Lung (tissue), 12 donors: ENCODE results near the gene NDFIP2. TPM values are rescaled to one million over a fixed set of nuclear protein-coding genes. Genes with fewer than 3 reads are reported as not detected.

Experiments used
- ATAC-seq: fragments of 200-7000 bp; cut with Tn5 transposase; one replicate; pipeline ENCODE4 v1.9.1; 2020; ENCODE audit warnings: moderate number of reproducible peaks; ENCODE audit not compliant: insufficient read depth, low FRiP score
- DNase-seq, 3 donors: peaks; one replicate each; pipeline ENCODE4 v3.0.0-alpha.2; 2013 to 2017
- H3K27ac ChIP-seq, 2 donors: one replicate each; pipeline ENCODE4 v1.5.1; 2013; ENCODE audit warnings: mild to moderate bottlenecking in 2 of 2, moderate library complexity in 2 of 2, control low read depth in 1 of 2, inconsistent platforms in 1 of 2, low read depth in 1 of 2, low read length in 1 of 2
- H3K27me3 ChIP-seq, 3 donors: one replicate each; pipeline ENCODE4 v1.5.1; 2013; ENCODE audit warnings: low read length in 2 of 3; ENCODE audit not compliant: control insufficient read depth in 3 of 3, insufficient read depth in 3 of 3
- H3K36me3 ChIP-seq, 4 donors: one replicate each; pipeline ENCODE4 v1.5.1; 2013; ENCODE audit warnings: low read length in 4 of 4, mild to moderate bottlenecking in 1 of 4, moderate library complexity in 1 of 4; ENCODE audit not compliant: control insufficient read depth in 4 of 4, insufficient read depth in 4 of 4
- H3K4me1 ChIP-seq, 5 donors: one replicate each; pipeline ENCODE4 v1.5.1; 2013; ENCODE audit warnings: low read length in 5 of 5, mild to moderate bottlenecking in 2 of 5, moderate library complexity in 1 of 5; ENCODE audit not compliant: control insufficient read depth in 5 of 5, insufficient read depth in 5 of 5
- H3K4me3 ChIP-seq: one replicate; pipeline ENCODE4 v1.5.1; 2013; ENCODE audit warnings: mild to moderate bottlenecking, control low read depth, moderate library complexity
- H3K9ac ChIP-seq, 2 donors: one replicate each; pipeline ENCODE4 v1.5.1; 2013; ENCODE audit warnings: low read length in 2 of 2, control low read depth in 1 of 2; ENCODE audit not compliant: insufficient read depth in 1 of 2
- H3K9me3 ChIP-seq, 4 donors: one replicate each; pipeline ENCODE4 v1.5.1; 2013; ENCODE audit warnings: low read length in 3 of 4, mild to moderate bottlenecking in 1 of 4, moderate library complexity in 1 of 4; ENCODE audit not compliant: control insufficient read depth in 4 of 4, insufficient read depth in 3 of 4
- CTCF ChIP-seq: IDR thresholded peaks from 2 replicates; pipeline ENCODE4 v1.5.1; 2012; ENCODE audit warnings: mild to moderate bottlenecking; ENCODE audit errors: control extremely low read depth, extremely low read depth
- WGBS, 2 donors: extraction: QIAGEN DNeasy Blood & Tissue Kit; methylation state at CpG; one replicate each; pipeline ENCODE4 v1.1.7; 2013; 5-methylcytosine and 5-hydroxymethylcytosine counted together
- polyA plus RNA-seq, 2 donors: library from polyadenylated mRNA; stranded (reverse); fragments of 200-250 nt; gene quantifications; one replicate each; pipeline ENCODE4 v1.2.1, GENCODE V29; 2013
- total RNA-seq, 2 donors: library from RNA; depleted of rRNA in 1 of 2; stranded (reverse); fragments of >200 nt in 1 of 2; gene quantifications; one replicate each; pipeline ENCODE4 v1.2.1, GENCODE V29; 2014 to 2021
- donor health status: control.
- donor health status: control.
- donor health status: Bipolar disorder and iron deficiency.
- donor health status: healthy.
- donor health status: DM: yes; HTN: yes; CAD: no.

Gene NDFIP2
- total and polyA plus RNA-seq, 4 donors, result 14.0 to 38.4 (median 23.2) TPM

- Histone ChIP-seq H3K4me3 (no peak overlapping the region), H3K27me3 (no peaks in the 10 kb centered on the region), H3K36me3 (no peaks in the 10 kb centered on the region), H3K4me1 (no peaks in the 10 kb centered on the region), H3K9ac (no peak overlapping the region), H3K27ac (no peak overlapping the region), H3K9me3 (peaks cover 0 to 2% (median 0%) of the 10 kb centered on the region in 4 donors)
- ATAC-seq (no peak), DNase-seq (no peak)
- TF ChIP-seq CTCF, result no peak
- WGBS, 2 donors, result 92 to 97% methylated on average over 4 of the region's 4 CpGs
Measured at GRCh38 chr13:79450110-79450509, 30.8 kb upstream of the NDFIP2 start.

GRCh38 chr13:79451500-79451962, 29.4 kb upstream of the NDFIP2 start:
- Histone ChIP-seq H3K4me3 (no peak overlapping the region), H3K9ac (no peak overlapping the region), H3K36me3 (no peaks in the 10 kb centered on the region), H3K9me3 (no peaks in the 10 kb centered on the region), H3K4me1 (no peaks in the 10 kb centered on the region), H3K27me3 (no peaks in the 10 kb centered on the region), H3K27ac (no peak overlapping the region)
- peak; percentile 75 for ATAC-seq
- DNase-seq, result no peak
- WGBS, 2 donors, result 42 to 44% methylated on average over 3 of the region's 3 CpGs
- TF ChIP-seq CTCF, result no peak

- WGBS, 2 donors, result 80 to 86% methylated on average over 3 of the region's 3 CpGs
- no peaks in the 10 kb centered on the region for H3K27me3 ChIP-seq
- no peak for ATAC-seq
Measured at GRCh38 chr13:79452239-79452913, 28.6 kb upstream of the NDFIP2 start.

More at GRCh38 chr13:79452239-79452913, 28.6 kb upstream of the NDFIP2 start:
- Histone ChIP-seq H3K36me3 (no peaks in the 10 kb centered on the region), H3K4me1 (no peaks in the 10 kb centered on the region), H3K9ac (no peak overlapping the region), H3K9me3 (no peaks in the 10 kb centered on the region), H3K27ac (no peak overlapping the region), H3K4me3 (no peak overlapping the region)
- DNase-seq, result no peak
- TF ChIP-seq CTCF, result no peak
